Measurements from ENCODE around the gene SPTLC3. TPM values are rescaled to one million over a fixed set of nuclear protein-coding genes. Genes with fewer than 3 reads are reported as not detected.

The SPTLC3 gene
- total and polyA plus RNA-seq, 2 donors (not counting 1 experiment from before 2014, with no cell fraction given), result not detected

DNA sequence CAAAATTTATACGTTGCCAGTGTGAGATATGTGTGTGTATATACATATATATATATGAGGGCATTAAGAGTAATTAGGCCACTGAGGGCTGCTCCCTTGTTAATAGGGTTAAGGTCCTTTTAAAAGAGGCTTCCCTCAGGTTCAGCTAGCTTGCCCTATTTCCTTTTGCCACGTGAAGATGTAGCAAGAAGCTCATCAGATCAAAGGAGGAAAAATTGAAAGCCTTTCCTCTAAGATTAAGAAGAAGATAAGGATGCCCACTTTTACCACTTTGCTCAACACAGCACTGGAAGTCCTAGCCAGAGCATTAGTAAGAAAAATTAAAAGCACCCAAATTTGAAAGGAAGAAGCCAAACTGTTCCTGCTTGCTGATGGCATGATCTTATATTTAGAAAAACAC, 179.1 kb downstream of the SPTLC3 start:
- H3K4me1 ChIP-seq (ENCODE audit: control insufficient read depth in 2 of 2, insufficient read depth in 2 of 2, low read length in 2 of 2), result no peaks in the 10 kb centered on the region
- Mint-ChIP-seq H3K4me3 (no peak overlapping the region), H3K4me1 (no peaks in the 10 kb centered on the region), H3K9me3 (ENCODE audit: insufficient read depth) (peaks cover 7% of the 10 kb centered on the region), H3K27me3 (peaks cover 5% of the 10 kb centered on the region), H3K27ac (no peak overlapping the region)
- peaks cover 0 to 3% (median 0%) of the 10 kb centered on the region in 4 experiments for H3K27me3 ChIP-seq (replicated peaks in 1 of 4; ENCODE audit: control extremely low read depth in 1 of 4, control insufficient read depth in 3 of 4, insufficient read depth in 4 of 4, low read length in 3 of 4)
- no peak overlapping the region for H3K4me3 ChIP-seq (ENCODE audit: control extremely low read depth in 1 of 5, extremely low read depth in 1 of 5, insufficient read depth in 1 of 5, low read depth in 2 of 5, low read length in 4 of 5)
- H3K9ac ChIP-seq (ENCODE audit: low read length), result no peak overlapping the region
- intact Hi-C loops (cut with micrococcal nuclease), result no loop called here
- no peaks in the 10 kb centered on the region for H4K20me1 ChIP-seq (ENCODE audit: control insufficient read depth, insufficient read depth, low read length, poor library complexity, severe bottlenecking)
- DNase-seq (no peak), ATAC-seq (ENCODE audit: low read depth) (no peak)
- no peak overlapping the region for H3K4me2 ChIP-seq (replicated peaks; ENCODE audit: low read depth, low read length, poor library complexity, severe bottlenecking)
- POLR2A ChIA-PET, result no interaction called here
- H3K27ac ChIP-seq (ENCODE audit: low read length in 2 of 2), result no peak overlapping the region
- no peaks in the 10 kb centered on the region for H3K79me2 ChIP-seq (ENCODE audit: control insufficient read depth, insufficient read depth, low read length)
- H3K9me3 ChIP-seq (ENCODE audit: control extremely low read depth in 1 of 3, control insufficient read depth in 2 of 3, insufficient read depth in 1 of 3, low read length in 2 of 3), result peaks cover 0 to 5% (median 0%) of the 10 kb centered on the region in 3 donors
- H3K36me3 ChIP-seq (replicated peaks in 1 of 2; ENCODE audit: control extremely low read depth in 1 of 2, control insufficient read depth in 1 of 2, extremely low read depth in 1 of 2, insufficient read depth in 2 of 2, low read length in 1 of 2), result no peaks in the 10 kb centered on the region
- CTCF ChIA-PET, result no interaction called here
- no peak overlapping the region for H2AFZ ChIP-seq (ENCODE audit: insufficient read depth, low read depth, low read length, poor library complexity, severe bottlenecking)
- WGBS (ENCODE audit: insufficient coverage), result no CpG with 5 or more reads among the region's 2 CpGs
- TF ChIP-seq EZH2 (IDR thresholded peaks at IDR 0.05; ENCODE audit: borderline replicate concordance, insufficient read depth, low read depth, low read length, poor library complexity, severe bottlenecking), result no peak
- TF ChIP-seq, protein P1, sequence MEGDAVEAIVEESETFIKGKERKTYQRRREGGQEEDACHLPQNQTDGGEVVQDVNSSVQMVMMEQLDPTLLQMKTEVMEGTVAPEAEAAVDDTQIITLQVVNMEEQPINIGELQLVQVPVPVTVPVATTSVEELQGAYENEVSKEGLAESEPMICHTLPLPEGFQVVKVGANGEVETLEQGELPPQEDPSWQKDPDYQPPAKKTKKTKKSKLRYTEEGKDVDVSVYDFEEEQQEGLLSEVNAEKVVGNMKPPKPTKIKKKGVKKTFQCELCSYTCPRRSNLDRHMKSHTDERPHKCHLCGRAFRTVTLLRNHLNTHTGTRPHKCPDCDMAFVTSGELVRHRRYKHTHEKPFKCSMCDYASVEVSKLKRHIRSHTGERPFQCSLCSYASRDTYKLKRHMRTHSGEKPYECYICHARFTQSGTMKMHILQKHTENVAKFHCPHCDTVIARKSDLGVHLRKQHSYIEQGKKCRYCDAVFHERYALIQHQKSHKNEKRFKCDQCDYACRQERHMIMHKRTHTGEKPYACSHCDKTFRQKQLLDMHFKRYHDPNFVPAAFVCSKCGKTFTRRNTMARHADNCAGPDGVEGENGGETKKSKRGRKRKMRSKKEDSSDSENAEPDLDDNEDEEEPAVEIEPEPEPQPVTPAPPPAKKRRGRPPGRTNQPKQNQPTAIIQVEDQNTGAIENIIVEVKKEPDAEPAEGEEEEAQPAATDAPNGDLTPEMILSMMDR (IDR thresholded peaks at IDR 0.05), result no peak

DNA sequence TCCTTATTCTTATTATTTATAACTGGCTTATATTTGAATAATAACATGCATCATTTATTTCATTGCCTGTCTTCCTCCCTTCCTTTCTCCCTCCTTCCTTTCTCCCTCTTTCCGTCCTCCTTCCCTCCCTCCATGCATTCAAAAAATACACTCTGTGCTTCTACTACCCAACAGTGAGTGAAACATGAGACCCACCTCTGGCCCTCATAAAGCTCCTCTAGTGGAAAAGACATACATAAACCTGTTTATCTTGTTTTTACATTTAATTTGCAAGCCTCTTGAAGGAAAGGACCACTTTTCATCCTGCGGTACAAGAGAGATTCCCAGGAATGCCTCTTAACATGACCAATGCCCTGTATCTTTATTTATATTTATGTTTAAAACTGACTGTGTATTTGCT, 190.5 kb downstream of the SPTLC3 start:
- H3K36me3 ChIP-seq (replicated peaks in 1 of 2; ENCODE audit: control extremely low read depth in 1 of 2, control insufficient read depth in 1 of 2, extremely low read depth in 1 of 2, insufficient read depth in 2 of 2, low read length in 1 of 2), result no peaks in the 10 kb centered on the region
- H3K4me3 Mint-ChIP-seq, result no peak overlapping the region
- intact Hi-C loops (cut with micrococcal nuclease), result no loop called here
- no peak overlapping the region for H3K9ac ChIP-seq (ENCODE audit: low read length)
- H3K27ac ChIP-seq (ENCODE audit: low read length in 2 of 2), result no peak overlapping the region
- DNase-seq (no peak), ATAC-seq (ENCODE audit: low read depth) (no peak)
- peaks cover 0 to 3% (median 0%) of the 10 kb centered on the region in 4 experiments for H3K27me3 ChIP-seq (replicated peaks in 1 of 4; ENCODE audit: control extremely low read depth in 1 of 4, control insufficient read depth in 3 of 4, insufficient read depth in 4 of 4, low read length in 3 of 4)
- no peak overlapping the region for H2AFZ ChIP-seq (ENCODE audit: insufficient read depth, low read depth, low read length, poor library complexity, severe bottlenecking)
- H3K4me2 ChIP-seq (replicated peaks; ENCODE audit: low read depth, low read length, poor library complexity, severe bottlenecking), result no peak overlapping the region
- H3K27ac Mint-ChIP-seq, result no peak overlapping the region
- H3K4me1 ChIP-seq (ENCODE audit: control insufficient read depth in 2 of 2, insufficient read depth in 2 of 2, low read length in 2 of 2), result no peaks in the 10 kb centered on the region
- H3K4me1 Mint-ChIP-seq, result peaks cover 3% of the 10 kb centered on the region
- POLR2A ChIA-PET, result no interaction called here
- H3K4me3 ChIP-seq (ENCODE audit: control extremely low read depth in 1 of 5, extremely low read depth in 1 of 5, insufficient read depth in 1 of 5, low read depth in 2 of 5, low read length in 4 of 5), result no peak overlapping the region
- TF ChIP-seq, protein P1 (IDR thresholded peaks at IDR 0.05), result no peak
- no peak for TF ChIP-seq EZH2 (IDR thresholded peaks at IDR 0.05; ENCODE audit: borderline replicate concordance, insufficient read depth, low read depth, low read length, poor library complexity, severe bottlenecking)
- peaks cover 3% of the 10 kb centered on the region for H3K27me3 Mint-ChIP-seq
- H3K9me3 ChIP-seq (ENCODE audit: control extremely low read depth in 1 of 3, control insufficient read depth in 2 of 3, insufficient read depth in 1 of 3, low read length in 2 of 3), result peaks cover 0 to 2% (median 0%) of the 10 kb centered on the region in 3 donors
- H4K20me1 ChIP-seq (ENCODE audit: control insufficient read depth, insufficient read depth, low read length, poor library complexity, severe bottlenecking), result no peaks in the 10 kb centered on the region
- H3K79me2 ChIP-seq (ENCODE audit: control insufficient read depth, insufficient read depth, low read length), result no peaks in the 10 kb centered on the region
- H3K9me3 Mint-ChIP-seq (ENCODE audit: insufficient read depth), result peaks cover 3% of the 10 kb centered on the region
- CTCF ChIA-PET, result no interaction called here
- WGBS (ENCODE audit: insufficient coverage), result 100% methylated on average over 1 of the region's 2 CpGs
